ENCODE data around the gene ITPR3.

- TF ChIP-seq, protein P1, sequence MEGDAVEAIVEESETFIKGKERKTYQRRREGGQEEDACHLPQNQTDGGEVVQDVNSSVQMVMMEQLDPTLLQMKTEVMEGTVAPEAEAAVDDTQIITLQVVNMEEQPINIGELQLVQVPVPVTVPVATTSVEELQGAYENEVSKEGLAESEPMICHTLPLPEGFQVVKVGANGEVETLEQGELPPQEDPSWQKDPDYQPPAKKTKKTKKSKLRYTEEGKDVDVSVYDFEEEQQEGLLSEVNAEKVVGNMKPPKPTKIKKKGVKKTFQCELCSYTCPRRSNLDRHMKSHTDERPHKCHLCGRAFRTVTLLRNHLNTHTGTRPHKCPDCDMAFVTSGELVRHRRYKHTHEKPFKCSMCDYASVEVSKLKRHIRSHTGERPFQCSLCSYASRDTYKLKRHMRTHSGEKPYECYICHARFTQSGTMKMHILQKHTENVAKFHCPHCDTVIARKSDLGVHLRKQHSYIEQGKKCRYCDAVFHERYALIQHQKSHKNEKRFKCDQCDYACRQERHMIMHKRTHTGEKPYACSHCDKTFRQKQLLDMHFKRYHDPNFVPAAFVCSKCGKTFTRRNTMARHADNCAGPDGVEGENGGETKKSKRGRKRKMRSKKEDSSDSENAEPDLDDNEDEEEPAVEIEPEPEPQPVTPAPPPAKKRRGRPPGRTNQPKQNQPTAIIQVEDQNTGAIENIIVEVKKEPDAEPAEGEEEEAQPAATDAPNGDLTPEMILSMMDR (optimal IDR thresholded peaks at IDR 0.05 in 1 of 3, IDR thresholded peaks at IDR 0.05 in 1 of 3, conservative IDR thresholded peaks at IDR 0.05 in 1 of 3; ENCODE audit: extremely low read depth in 1 of 3, insufficient read depth in 2 of 3, low read length in 3 of 3): no peak
- TF ChIP-seq EZH2 (IDR thresholded peaks at IDR 0.05; ENCODE audit: low read length): no peak
Measured at GRCh38 chr6:33676416-33677142, 55.5 kb downstream of the ITPR3 start.

Measured in keratinocyte (primary cell).